ENCODE data around the gene MYH14.

DNA sequence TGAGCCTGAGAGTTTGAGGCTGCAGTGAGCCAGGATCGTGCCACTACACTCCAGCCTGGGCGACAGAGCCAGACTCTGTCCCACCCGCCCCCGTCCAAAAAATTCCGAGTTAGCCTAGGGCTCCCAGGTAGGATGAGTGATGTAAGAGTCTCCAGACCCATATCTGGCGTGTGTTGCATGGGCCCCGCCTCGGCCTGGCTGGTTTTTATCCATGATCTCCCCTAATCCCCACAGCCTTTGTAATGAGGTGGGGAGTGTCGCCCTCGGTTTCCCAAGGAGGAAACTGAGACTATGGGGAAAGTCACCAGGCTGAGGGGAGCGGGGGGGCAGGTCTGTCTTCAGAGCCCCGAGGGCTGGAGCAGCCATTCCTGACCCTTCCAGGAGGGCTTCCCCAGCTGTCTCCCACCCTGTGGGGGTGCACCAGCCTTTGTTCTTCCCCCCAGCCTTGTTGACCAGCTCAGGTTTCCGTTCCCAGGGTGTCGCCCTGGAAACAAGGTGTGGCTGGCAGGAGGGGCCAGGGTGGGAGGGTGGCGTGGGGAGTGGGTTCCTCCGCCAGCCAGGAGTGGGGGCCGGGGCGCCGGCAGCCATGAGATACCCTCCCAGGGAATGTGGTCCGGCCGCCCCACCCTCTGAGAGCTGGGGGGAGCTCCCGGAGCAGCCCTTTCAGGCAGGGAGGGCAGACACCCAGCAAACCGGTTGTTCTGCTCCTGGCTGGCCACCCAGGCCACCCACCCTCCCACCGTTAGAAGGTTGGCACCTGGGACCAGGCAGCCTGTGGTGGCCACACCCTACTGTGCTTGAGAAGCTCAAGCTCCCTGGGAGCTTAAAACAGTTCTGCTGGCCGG lies 11.5 kb downstream of the MYH14 start:
- no peak for TF ChIP-seq POLR2A (IDR thresholded peaks at IDR 0.05)
- TF ChIP-seq, protein P1, sequence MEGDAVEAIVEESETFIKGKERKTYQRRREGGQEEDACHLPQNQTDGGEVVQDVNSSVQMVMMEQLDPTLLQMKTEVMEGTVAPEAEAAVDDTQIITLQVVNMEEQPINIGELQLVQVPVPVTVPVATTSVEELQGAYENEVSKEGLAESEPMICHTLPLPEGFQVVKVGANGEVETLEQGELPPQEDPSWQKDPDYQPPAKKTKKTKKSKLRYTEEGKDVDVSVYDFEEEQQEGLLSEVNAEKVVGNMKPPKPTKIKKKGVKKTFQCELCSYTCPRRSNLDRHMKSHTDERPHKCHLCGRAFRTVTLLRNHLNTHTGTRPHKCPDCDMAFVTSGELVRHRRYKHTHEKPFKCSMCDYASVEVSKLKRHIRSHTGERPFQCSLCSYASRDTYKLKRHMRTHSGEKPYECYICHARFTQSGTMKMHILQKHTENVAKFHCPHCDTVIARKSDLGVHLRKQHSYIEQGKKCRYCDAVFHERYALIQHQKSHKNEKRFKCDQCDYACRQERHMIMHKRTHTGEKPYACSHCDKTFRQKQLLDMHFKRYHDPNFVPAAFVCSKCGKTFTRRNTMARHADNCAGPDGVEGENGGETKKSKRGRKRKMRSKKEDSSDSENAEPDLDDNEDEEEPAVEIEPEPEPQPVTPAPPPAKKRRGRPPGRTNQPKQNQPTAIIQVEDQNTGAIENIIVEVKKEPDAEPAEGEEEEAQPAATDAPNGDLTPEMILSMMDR (IDR thresholded peaks at IDR 0.05): no peak
